HG02840 (cell line): ENCODE data around the gene SELE.
"Not testable (repeated sequence)": the region's sequence is repeated elsewhere in the genome, so short reads cannot be mapped to it uniquely, and the experiment has no call there.

Source experiments
- ATAC-seq: cut with Tn5 transposase; IDR thresholded peaks from one replicate; pipeline ENCODE4 v1.9.1; 2021; ENCODE audit warnings: mild to moderate bottlenecking, moderate library complexity, moderate number of reproducible peaks; ENCODE audit not compliant: unreplicated experiment, low FRiP score

Gene SELE

DNA sequence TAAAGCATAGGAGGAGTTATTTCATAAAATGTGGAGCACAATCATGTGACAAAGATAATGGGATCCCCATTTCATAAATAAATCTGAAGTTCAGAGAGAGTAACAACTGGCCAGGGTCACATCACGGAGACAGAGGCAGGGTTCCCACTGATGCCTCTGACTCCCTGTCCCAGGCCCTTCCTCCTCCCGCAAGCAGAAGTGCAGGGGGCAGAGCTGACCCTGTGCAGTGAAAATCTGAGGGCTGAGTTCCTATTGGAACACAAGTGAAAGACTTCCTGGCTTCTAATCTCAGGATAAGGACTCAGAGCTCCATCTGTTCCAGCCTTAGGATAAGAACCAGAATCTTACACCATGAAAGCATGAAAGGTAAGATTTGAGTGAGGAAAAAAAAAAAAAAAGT, 44.5 kb downstream of the SELE start:
- no peak for ATAC-seq

DNA sequence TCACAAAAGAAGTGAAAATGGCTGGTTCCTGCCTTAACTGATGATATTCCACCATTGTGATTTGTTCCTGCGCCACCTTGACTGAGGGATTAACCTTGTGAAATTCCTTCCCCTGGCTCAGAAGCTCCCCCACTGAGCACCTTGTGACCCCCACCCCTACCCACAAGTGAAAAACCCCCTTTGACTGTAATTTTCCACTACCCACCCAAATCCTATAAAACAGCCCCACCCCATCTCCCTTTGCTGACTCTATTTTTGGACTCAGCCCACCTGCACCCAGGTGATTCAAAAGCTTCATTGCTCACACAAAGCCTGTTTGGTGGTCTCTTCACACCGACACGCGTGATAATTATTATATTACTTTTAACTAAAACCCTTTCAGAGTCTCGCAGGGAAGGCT, 45.5 kb downstream of the SELE start:
- ATAC-seq = not testable (repeated sequence)

DNA sequence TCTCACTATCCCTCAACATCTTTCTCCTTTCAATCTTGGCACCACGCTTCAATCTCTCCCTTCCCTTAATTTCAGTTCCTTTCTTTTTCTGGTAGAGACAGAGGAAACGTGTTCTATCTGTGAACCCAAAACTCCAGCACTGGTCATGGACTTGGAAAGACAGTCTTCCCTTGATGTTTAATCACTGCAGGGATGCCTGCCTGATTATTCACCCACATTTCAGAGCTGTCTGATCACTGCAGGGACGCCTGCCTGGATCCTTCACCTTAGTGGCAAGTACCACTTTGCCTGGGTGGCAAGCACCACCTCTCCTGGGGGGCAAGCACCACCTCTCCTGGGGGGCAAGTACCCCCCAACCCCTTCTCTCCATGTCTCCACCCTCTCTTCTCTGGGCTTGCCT, 50.2 kb downstream of the SELE start:
- ATAC-seq = no peak

DNA sequence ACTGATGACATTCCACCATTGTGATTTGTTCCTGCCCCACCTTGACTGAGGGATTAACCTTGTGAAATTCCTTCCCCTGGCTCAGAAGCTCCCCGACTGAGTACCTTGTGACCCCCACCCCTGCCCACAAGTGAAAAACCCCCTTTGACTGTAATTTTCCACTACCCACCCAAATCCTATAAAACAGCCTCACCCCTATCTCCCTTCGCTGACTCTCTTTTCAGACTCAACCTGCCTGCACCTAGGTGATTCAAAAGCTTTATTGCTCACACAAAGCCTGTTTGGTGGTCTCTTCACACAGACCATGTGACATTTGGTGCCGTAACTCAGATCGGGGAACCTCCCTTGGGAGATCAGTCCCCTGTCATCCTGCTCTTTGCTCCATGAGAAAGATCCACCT, 50.7 kb downstream of the SELE start:
- ATAC-seq = not testable (repeated sequence)

DNA sequence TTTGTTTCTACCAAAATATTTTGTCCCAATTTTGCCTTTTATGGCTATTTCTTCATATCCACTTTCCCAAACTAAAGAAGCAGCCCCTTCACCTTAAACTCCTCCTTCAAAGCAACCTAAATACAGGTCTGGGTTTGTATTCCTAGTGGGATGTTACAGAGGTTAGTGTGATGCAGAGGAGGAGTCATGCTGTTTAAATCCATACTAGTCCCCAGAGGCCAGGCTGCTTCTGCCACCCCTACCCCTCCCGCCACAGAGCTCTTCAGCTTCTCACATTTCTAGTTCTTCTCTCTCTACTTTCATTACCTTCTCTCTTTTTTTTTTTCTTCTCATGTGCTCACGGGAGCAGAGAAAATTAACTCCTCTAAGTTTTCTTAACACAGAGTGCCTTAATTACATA, 51.8 kb downstream of the SELE start:
- ATAC-seq = no peak

DNA sequence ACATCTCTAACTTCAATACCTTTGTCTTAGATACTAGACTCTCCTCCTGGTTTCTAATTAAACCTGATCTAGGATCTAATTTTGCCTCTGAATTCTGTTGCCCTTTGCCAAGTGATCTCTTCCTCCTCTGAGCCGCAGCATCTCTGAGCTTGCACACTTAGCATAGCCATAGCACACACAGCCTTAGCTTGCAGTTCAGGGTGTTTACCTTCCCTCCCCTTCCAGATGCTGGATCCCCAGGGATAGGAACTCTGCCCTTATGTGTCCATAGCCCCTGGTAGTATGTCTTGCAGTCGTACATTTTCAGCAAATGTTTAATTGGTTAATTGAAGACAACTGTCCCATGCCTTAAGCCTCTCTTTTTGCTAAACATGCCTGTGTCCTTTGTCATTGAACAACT, 52.7 kb downstream of the SELE start:
- peak; percentile 22 for ATAC-seq

DNA sequence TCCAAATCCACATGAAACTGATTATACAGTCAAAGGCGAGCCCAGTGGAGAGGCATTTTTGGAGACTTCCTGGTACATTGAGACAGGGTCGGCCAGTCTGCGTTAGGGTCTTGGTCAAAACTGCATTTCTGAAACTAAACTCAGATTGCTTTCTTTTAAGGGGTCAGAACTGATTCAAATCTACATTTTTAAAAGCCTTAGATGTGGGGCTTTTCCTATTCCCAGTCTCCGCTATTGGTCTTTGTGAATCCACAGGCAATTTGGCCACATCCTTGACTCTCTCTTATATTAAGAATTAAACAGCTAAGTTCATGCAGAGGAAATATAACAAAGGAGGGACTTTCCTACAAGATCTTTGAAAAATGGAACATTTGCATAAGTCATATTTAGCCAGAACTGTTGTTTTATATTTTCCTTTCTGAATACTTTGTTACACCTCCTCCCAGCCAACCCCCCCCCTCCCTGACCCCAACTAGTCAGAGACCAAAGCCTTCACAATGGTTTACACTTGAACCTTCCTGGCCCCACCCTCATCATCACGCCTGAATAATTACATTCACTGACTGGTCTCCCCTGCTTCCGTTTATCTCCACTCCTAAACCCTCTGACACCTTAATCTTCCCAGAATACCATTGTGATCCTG, 53.4 kb downstream of the SELE start:
- peak; percentile 60 for ATAC-seq

DNA sequence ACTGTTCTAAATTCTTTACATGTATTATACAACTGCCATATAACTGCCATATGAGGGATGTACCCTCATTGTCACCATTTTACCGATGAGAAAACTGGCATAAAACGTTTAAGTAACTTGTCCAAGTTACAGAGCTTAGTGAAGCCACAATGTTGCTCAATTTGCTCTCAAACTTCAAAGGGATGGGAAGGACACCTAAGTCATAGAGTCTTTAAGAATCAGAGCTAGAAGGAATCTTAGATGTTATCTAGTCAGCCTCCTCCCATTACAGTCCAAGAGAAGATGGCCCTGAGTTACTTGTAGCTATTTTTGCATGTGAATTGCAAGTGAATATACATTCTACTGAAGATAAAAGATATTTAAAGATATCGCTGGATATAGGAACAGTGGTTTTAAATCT, 54.2 kb downstream of the SELE start:
- no peak for ATAC-seq

DNA sequence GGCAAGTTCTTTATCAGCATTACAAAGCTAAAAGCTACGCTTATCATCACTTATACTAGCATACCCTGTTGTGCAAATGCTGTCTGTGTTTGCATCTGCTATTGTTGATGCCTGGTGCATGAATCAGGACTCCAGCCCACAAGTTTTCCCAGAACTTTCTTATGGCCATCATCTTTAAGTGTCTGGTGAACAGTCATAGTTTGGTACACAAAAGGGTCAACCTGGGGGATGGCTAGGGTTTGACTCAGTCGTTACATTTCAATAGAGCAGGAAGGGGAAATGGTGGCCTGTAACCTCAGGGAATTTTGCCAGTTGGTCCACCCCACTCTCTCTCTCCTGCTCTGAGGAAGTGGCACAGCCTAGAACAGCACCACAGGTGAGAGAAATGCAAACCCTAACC, 57.9 kb downstream of the SELE start:
- no peak for ATAC-seq
